ENCODE results near the gene OR8B2. TPM values are rescaled to one million over a fixed set of nuclear protein-coding genes. Genes with fewer than 3 reads are reported as not detected.

The OR8B2 gene
- total RNA-seq, 1 donor, result not detected

- no peak overlapping the region for H3K4me3 ChIP-seq (ENCODE audit: low read depth, low read length)
- no peak for TF ChIP-seq CTCF (IDR thresholded peaks at IDR 0.05; ENCODE audit: insufficient read depth, low read length)
- no peak for DNase-seq (ENCODE audit: low read depth)
Measured at GRCh38 chr11:124376280-124376679, 8.0 kb downstream of the OR8B2 start.

GRCh38 chr11:124359566-124359965 is 24.7 kb downstream of the OR8B2 start:
- no peak for TF ChIP-seq CTCF (IDR thresholded peaks at IDR 0.05; ENCODE audit: insufficient read depth, low read length)
- DNase-seq (ENCODE audit: low read depth), result no peak
- H3K4me3 ChIP-seq (ENCODE audit: low read depth, low read length), result no peak overlapping the region

- TF ChIP-seq CTCF (IDR thresholded peaks at IDR 0.05; ENCODE audit: insufficient read depth, low read length), result no peak
- DNase-seq (ENCODE audit: low read depth), result no peak
- H3K4me3 ChIP-seq (ENCODE audit: low read depth, low read length), result no peak overlapping the region
Measured at GRCh38 chr11:124346311-124346955, 37.9 kb downstream of the OR8B2 start.

- TF ChIP-seq CTCF (IDR thresholded peaks at IDR 0.05; ENCODE audit: insufficient read depth, low read length), result no peak
- no peak overlapping the region for H3K4me3 ChIP-seq (ENCODE audit: low read depth, low read length)
- no peak for DNase-seq (ENCODE audit: low read depth)
Measured at GRCh38 chr11:124344346-124344745, 40.0 kb downstream of the OR8B2 start.

- TF ChIP-seq CTCF (IDR thresholded peaks at IDR 0.05; ENCODE audit: insufficient read depth, low read length), result no peak
- no peak for DNase-seq (ENCODE audit: low read depth)
Measured at GRCh38 chr11:124340142-124340447, 44.2 kb downstream of the OR8B2 start.

GRCh38 chr11:124339396-124340141 is 44.7 kb downstream of the OR8B2 start:
- H3K4me3 ChIP-seq (ENCODE audit: low read depth, low read length), result no peak overlapping the region
- no peak for TF ChIP-seq CTCF (IDR thresholded peaks at IDR 0.05; ENCODE audit: insufficient read depth, low read length)
- DNase-seq (ENCODE audit: low read depth), result no peak

More at GRCh38 chr11:124340142-124340447, 44.2 kb downstream of the OR8B2 start:
- no peak overlapping the region for H3K4me3 ChIP-seq (ENCODE audit: low read depth, low read length)

Other genes with a start within 250 kb of the OR8B2 start
- gene OR10D3, start 201.2 kb downstream of the OR8B2 start, total RNA-seq (ENCODE audit: low replicate concordance), result not detected in 2 replicates
- gene OR8G1, start 143.4 kb downstream of the OR8B2 start, total RNA-seq (ENCODE audit: low replicate concordance), result not detected in 2 replicates
- gene OR8G5, start 128.1 kb downstream of the OR8B2 start, total RNA-seq (ENCODE audit: low replicate concordance), result not detected in 2 replicates
- gene OR8D1, start 70.5 kb downstream of the OR8B2 start, total RNA-seq (ENCODE audit: low replicate concordance), result not detected in 2 replicates
- gene OR8D2, start 64.3 kb downstream of the OR8B2 start, total RNA-seq (ENCODE audit: low replicate concordance), result not detected in 2 replicates
- gene OR8B3, start 14.5 kb upstream of the OR8B2 start, total RNA-seq (ENCODE audit: low replicate concordance), result not detected in 2 replicates
- not detected in 2 replicates for gene OR8B4, start 40.4 kb upstream of the OR8B2 start, total RNA-seq (ENCODE audit: low replicate concordance)
- not detected in 2 replicates for gene OR8B8, start 61.2 kb upstream of the OR8B2 start, total RNA-seq (ENCODE audit: low replicate concordance)
- gene OR8B12, start 159.2 kb upstream of the OR8B2 start, total RNA-seq (ENCODE audit: low replicate concordance), result not detected in 2 replicates
- not detected in 2 replicates for gene OR8A1, start 185.5 kb upstream of the OR8B2 start, total RNA-seq (ENCODE audit: low replicate concordance)
- gene PANX3, start 226.9 kb upstream of the OR8B2 start, total RNA-seq (ENCODE audit: low replicate concordance), result not detected in 2 replicates
- 31.2 and 46.2 TPM in 2 replicates for gene TBRG1, start 238.4 kb upstream of the OR8B2 start, total RNA-seq (ENCODE audit: low replicate concordance)